HL-60 (cell line): ENCODE measurements around the gene DNMT3A.

ENCODE experiments used
- DNase-seq, 2 experiments: peaks; one replicate each; pipeline ENCODE4 v3.0.0-alpha.2; 2010 to 2020; ENCODE audit warnings: low read depth in 1 of 2, low spot score in 1 of 2
- H3K27ac ChIP-seq: fragments of 250-450 bp; sonication (Bioruptor Pico); replicated peaks from 2 replicates; pipeline ENCODE4 v1.5.1; 2020; ENCODE audit warnings: mild to moderate bottlenecking, moderate library complexity
- H3K27me3 ChIP-seq: fragments of 250-450 bp; sonication (Bioruptor Pico); 2 replicates; pipeline ENCODE4 v1.5.1; 2021; ENCODE audit warnings: mild to moderate bottlenecking, moderate library complexity; ENCODE audit not compliant: insufficient read depth, poor library complexity, severe bottlenecking
- H3K4me3 ChIP-seq: replicated peaks from 2 replicates; pipeline ENCODE4 v1.5.1; 2011; ENCODE audit warnings: mild to moderate bottlenecking, control low read depth, low read length; ENCODE audit not compliant: insufficient read depth
- GABPA ChIP-seq: IDR thresholded peaks from 2 replicates; pipeline ENCODE4 v1.6.1; 2012; ENCODE audit warnings: low read depth
- POLR2AphosphoS5 ChIP-seq: IDR thresholded peaks from 2 replicates; pipeline ENCODE4 v1.6.1; 2012; ENCODE audit warnings: low read depth
- SPI1 ChIP-seq: IDR thresholded peaks from 2 replicates; pipeline ENCODE4 v1.6.1; 2012; ENCODE audit warnings: low read depth, mild to moderate bottlenecking, borderline replicate concordance
- TF ChIP-seq, protein P1 (sequence below): IDR thresholded peaks from one replicate; pipeline ENCODE4 v1.5.1; 2011; ENCODE audit warnings: low read length, control low read depth, inconsistent platforms; ENCODE audit not compliant: insufficient read depth
- TF ChIP-seq, protein P2 (sequence below): IDR thresholded peaks from 2 replicates; pipeline ENCODE4 v1.6.1; 2012; ENCODE audit warnings: low read depth; ENCODE audit not compliant: insufficient replicate concordance

The DNMT3A gene

DNA sequence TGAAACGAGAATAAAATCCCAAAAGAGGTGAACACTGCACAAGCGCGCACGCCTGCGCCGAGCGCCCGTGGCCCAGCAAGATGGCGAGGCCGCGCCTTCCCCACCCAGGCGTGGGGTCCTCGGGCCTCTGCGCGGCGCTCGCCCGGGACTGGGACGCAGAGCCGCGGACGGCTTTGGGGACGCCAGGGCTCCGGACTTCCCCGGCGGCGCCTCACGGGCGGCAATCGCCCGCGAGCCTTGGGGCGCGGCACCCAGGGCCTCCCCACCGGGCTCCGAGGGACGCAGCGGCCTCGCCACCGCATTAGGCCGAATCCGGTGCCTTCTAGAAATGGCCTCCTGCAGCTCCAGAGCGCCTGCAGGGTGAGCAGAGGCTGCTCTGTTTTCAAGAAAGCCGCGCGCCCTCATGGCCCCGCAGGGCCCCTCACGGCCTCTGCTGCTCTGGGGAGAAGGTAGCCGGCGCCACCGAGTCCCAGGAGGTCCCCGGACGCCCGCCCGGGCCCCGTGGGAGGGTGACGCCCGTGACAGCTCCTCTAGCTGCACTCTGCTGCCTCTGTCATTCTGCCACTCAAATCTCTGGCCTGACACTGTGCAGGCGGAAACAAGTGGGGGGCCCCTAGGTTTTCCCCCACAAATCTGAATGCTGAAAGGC lies 137.4 kb downstream of the DNMT3A start:
- Histone ChIP-seq H3K4me3 (no peak overlapping the region), H3K27ac (no peak overlapping the region), H3K27me3 (no peaks in the 10 kb centered on the region)
- TF ChIP-seq, protein P1, sequence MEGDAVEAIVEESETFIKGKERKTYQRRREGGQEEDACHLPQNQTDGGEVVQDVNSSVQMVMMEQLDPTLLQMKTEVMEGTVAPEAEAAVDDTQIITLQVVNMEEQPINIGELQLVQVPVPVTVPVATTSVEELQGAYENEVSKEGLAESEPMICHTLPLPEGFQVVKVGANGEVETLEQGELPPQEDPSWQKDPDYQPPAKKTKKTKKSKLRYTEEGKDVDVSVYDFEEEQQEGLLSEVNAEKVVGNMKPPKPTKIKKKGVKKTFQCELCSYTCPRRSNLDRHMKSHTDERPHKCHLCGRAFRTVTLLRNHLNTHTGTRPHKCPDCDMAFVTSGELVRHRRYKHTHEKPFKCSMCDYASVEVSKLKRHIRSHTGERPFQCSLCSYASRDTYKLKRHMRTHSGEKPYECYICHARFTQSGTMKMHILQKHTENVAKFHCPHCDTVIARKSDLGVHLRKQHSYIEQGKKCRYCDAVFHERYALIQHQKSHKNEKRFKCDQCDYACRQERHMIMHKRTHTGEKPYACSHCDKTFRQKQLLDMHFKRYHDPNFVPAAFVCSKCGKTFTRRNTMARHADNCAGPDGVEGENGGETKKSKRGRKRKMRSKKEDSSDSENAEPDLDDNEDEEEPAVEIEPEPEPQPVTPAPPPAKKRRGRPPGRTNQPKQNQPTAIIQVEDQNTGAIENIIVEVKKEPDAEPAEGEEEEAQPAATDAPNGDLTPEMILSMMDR, result no peak
- TF ChIP-seq GABPA, result no peak
- TF ChIP-seq, protein P2, sequence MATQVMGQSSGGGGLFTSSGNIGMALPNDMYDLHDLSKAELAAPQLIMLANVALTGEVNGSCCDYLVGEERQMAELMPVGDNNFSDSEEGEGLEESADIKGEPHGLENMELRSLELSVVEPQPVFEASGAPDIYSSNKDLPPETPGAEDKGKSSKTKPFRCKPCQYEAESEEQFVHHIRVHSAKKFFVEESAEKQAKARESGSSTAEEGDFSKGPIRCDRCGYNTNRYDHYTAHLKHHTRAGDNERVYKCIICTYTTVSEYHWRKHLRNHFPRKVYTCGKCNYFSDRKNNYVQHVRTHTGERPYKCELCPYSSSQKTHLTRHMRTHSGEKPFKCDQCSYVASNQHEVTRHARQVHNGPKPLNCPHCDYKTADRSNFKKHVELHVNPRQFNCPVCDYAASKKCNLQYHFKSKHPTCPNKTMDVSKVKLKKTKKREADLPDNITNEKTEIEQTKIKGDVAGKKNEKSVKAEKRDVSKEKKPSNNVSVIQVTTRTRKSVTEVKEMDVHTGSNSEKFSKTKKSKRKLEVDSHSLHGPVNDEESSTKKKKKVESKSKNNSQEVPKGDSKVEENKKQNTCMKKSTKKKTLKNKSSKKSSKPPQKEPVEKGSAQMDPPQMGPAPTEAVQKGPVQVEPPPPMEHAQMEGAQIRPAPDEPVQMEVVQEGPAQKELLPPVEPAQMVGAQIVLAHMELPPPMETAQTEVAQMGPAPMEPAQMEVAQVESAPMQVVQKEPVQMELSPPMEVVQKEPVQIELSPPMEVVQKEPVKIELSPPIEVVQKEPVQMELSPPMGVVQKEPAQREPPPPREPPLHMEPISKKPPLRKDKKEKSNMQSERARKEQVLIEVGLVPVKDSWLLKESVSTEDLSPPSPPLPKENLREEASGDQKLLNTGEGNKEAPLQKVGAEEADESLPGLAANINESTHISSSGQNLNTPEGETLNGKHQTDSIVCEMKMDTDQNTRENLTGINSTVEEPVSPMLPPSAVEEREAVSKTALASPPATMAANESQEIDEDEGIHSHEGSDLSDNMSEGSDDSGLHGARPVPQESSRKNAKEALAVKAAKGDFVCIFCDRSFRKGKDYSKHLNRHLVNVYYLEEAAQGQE, result no peak
- no peak for TF ChIP-seq POLR2AphosphoS5
- no peak for TF ChIP-seq SPI1
- DNase-seq, result no peak

DNA sequence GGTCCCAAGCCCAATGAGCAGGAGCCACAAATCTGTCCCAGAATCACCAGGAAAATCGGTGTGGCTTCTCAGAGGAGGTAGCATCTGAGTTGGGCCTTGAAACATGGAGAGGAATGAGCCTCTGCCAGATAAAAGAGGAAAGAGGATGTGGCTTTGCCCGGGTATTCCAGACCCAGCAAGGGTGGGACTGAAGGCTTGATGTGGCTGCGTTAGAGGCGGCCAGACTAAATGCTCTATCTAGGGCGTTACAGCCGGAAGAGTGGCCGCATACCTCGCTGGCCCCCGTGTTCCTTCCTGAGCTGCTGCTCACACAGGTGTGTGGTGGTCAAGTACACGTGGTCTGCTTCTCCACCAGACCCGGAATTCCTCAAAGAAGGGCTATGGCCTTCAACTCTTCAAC lies 139.4 kb downstream of the DNMT3A start:
- no peak overlapping the region for H3K27ac ChIP-seq
- H3K27me3 ChIP-seq, result no peaks in the 10 kb centered on the region
- no peak for DNase-seq
- TF ChIP-seq GABPA (no peak), POLR2AphosphoS5 (no peak), SPI1 (no peak)
- TF ChIP-seq, protein P2, result no peak
- TF ChIP-seq, protein P1, result no peak
- no peak overlapping the region for H3K4me3 ChIP-seq

DNA sequence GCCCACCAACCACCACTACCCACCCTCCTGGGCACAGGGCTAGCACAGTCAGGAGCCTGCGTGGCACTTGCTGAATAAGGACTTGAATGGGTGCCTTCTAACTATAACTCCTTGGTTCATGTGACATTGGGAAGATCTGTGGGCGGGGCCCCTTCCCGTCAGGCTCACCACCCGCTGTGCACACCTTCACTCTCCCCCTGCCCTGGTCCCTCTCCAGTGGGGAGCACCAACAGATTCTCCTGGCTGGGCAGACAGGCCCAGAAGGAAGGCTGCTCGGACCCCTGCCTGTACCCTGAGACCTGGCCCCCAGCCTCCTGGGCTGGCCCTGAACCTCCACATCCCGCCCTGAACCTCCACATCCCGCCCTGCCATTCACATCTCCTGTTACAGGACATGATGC lies 139.9 kb downstream of the DNMT3A start:
- no peak overlapping the region for H3K4me3 ChIP-seq
- TF ChIP-seq GABPA (no peak), SPI1 (no peak), POLR2AphosphoS5 (no peak)
- TF ChIP-seq, protein P1, result no peak
- TF ChIP-seq, protein P2, result no peak
- no peak overlapping the region for H3K27ac ChIP-seq
- DNase-seq, result no peak
- H3K27me3 ChIP-seq, result no peaks in the 10 kb centered on the region
